Measurements from ENCODE around the gene GJB3.

GJB3 gene

GRCh38 chr1:34827341-34827941 is 46.4 kb downstream of the GJB3 start:
- DNase-seq = no peak

GRCh38 chr1:34828611-34829010 is 47.6 kb downstream of the GJB3 start:
- DNase-seq = no peak

DNA sequence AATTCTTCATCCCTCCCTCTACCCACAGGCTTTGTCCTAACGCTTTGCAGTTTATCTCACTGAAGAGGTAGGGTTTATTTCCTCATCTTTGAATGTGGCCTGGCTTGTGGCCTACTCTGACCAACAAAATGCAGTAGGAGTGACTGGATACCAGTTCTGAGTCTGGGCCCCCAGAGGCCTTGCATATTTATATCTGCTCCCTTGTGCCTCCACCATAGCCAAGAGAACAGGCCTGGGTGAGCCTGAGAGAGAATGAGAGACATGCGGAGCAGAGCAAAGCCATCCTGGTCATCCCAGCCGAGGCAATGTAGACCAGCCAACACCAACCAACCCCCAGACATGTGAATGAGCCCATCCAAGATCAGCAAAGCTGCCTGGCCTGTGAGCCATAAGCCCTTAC is 48.2 kb downstream of the GJB3 start:
- DNase-seq = no peak

- no peak for DNase-seq
Measured at GRCh38 chr1:34831721-34832246, 50.8 kb downstream of the GJB3 start.

- no peak for DNase-seq
Measured at GRCh38 chr1:34833711-34834110, 52.7 kb downstream of the GJB3 start.
